NCI-H187 (cell line): ENCODE data around the gene HIPK1.
"Not testable (repeated sequence)": the region's sequence is repeated elsewhere in the genome, so short reads cannot be mapped to it uniquely, and the experiment has no call there.

ENCODE experiments used
- DNase-seq, 2 experiments: peaks; one replicate each; lab custom pipeline; 2025; lab: John Stamatoyannopoulos, UW

The HIPK1 gene

GRCh38 chr1:113945329-113945728 lies 16.2 kb downstream of the HIPK1 start:
- DNase-seq: no peak

- no peak for DNase-seq
These were observed 17.0 kb downstream of the HIPK1 start for GRCh38 chr1:113946112-113946511.

DNA sequence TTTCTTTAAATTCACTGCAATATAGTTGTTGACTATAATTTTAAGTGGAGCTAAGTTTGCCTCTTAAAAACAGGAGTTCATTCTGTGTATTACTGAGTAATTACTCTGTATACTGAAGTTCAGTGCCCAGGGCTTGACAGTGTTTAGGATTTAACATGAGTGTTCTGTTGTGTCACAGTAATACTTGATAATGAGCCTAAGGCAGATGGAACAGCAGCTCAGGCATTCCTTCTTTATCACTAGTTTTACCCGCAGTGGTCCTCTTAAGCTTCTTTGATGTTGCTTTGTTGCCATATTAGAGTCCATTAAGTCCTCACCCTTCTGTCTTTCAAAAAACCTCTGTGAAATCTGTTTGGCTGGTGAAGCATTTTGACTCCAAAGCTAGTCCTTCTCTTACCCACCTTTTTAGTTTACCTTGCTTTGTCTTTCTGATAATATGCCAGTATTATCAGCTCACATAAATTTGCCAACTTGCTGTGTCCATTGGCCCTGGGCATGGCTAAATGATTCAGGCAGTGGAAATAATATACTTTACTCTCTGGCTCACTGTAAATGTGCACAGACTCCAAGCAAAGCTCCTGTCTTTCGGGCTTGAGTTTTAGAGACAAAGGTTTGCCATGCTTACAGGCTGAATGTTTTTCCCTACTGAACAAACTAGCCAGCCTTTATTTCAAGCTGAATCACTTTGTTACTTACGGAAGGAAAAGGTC lies 17.7 kb downstream of the HIPK1 start:
- no peak for DNase-seq

GRCh38 chr1:113947388-113948107 lies 18.4 kb downstream of the HIPK1 start:
- no peak for DNase-seq

GRCh38 chr1:113948151-113948550 lies 19.0 kb downstream of the HIPK1 start:
- not testable (repeated sequence) for DNase-seq

DNA sequence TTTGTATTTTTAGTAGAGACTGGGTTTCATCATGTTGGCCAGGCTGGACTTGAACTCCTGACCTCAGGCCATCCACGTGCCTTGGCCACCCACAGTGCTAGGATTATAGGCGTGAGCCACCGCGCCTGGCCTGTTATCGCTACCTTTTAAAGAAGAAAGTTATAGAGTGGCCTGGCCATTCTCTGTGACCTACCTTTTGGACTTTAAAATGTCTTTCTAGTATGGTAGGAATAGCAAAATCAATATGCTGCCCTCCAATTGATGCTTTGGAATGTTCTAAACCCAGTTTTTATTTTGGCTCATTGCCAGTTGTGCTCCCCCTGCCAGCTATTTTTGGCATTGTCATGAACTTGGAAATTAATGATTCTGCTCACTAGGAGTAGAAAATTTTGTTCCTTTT lies 19.9 kb downstream of the HIPK1 start:
- no peak for DNase-seq

GRCh38 chr1:113950908-113951307 lies 21.8 kb downstream of the HIPK1 start:
- DNase-seq: no peak

DNA sequence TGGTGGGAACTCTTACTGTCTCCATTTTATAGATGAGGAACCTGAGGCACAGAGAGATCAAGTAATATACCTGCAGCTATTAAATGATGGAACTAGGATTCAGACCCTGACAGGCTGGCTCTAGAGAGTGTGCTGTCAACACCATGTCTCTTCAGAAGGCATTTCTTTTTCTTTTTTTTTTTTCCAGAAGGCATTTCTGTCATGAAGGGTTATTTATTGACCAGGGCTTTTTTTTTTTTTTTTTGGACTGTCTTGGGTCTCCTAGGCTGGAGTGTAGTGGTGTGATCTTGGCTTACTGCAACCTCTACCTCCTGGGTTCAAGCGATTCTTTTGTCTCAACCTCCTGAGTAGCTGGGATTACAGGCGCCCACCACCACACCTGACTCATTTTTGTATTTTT lies 22.6 kb downstream of the HIPK1 start:
- DNase-seq: no peak

GRCh38 chr1:113957984-113958383 lies 28.9 kb downstream of the HIPK1 start:
- DNase-seq: no peak

DNA sequence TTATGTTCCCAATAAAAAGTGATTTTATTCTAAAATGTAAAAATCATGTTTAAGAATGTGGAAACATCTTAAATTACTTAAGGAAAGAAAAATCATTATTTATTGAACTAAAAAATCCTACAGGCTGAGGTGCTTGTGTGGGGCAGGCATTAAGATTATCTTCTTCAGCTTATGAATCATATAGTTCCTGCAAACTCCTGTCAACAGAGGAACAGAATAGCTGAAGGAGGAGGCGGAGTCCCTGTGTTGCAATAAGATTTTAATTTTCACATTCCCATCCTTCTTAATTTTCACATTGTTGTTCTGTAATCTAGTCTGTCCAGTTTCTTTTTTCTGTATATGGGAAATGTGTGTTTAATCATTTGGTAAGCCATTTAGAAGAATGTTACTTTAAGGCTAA lies 29.6 kb downstream of the HIPK1 start:
- DNase-seq: no peak

DNA sequence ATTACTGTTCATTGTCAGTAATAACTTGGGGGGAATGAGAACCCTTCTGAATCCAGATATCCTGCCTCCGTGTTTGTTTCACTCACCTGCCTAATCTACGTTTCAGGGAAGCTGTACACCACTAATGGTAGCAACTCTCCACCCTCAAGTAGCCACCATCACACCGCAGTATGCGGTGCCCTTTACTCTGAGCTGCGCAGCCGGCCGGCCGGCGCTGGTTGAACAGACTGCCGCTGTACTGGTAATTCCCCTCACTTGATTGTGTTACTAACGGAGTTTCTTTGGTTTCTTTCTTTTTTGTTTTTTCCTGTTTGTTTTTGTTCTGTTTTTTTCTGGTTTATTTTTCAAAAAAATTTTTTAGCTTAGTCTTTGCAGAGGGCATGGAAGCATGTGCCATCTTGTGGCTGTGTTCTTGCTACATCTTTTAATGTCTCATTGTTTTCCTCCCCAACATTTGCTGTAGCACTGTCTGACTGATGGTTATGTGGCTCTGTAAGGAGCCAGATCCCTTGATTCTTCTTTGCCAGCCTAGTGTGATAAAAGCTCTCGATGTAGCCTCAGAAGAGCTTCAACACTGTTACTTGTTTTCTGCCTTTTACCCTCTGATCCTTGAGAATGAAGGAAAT lies 34.3 kb downstream of the HIPK1 start:
- no peak for DNase-seq

DNA sequence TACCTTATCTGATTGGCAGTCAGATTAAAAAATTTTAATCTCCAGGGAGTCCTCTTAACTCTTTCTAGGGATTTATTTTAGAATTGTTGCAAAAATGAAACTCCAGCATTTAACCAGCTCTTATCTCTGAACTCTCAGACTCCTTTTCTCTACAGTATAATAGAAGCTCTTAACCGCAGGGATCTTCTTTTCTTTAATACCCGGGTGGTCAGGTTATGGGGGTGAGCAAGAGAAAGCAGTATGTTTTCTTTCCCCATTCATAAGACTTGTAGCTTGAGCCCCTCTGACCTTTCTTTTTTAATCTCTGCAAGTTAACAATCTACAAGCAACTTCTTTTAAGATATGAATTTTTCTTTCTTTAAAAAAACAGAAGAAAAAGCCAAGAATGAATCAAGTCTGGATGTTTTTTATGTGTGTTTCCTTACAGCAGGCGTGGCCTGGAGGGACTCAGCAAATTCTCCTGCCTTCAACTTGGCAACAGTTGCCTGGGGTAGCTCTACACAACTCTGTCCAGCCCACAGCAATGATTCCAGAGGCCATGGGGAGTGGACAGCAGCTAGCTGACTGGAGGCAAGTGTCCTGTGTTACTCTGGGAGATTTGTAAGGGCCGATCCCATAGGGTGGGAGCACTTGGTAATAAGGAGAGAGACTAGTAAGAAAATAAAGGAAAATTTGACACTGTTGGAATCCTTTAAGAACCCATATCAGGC lies 36.7 kb downstream of the HIPK1 start:
- no peak for DNase-seq

- DNase-seq: no peak
These were observed 43.8 kb downstream of the HIPK1 start for GRCh38 chr1:113972954-113973353.

DNA sequence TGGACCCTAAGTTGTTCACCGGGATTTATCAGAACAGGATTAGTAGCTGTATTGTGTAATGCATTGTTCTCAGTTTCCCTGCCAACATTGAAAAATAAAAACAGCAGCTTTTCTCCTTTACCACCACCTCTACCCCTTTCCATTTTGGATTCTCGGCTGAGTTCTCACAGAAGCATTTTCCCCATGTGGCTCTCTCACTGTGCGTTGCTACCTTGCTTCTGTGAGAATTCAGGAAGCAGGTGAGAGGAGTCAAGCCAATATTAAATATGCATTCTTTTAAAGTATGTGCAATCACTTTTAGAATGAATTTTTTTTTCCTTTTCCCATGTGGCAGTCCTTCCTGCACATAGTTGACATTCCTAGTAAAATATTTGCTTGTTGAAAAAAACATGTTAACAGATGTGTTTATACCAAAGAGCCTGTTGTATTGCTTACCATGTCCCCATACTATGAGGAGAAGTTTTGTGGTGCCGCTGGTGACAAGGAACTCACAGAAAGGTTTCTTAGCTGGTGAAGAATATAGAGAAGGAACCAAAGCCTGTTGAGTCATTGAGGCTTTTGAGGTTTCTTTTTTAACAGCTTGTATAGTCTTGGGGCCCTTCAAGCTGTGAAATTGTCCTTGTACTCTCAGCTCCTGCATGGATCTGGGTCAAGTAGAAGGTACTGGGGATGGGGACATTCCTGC lies 46.2 kb downstream of the HIPK1 start:
- DNase-seq: no peak

DNA sequence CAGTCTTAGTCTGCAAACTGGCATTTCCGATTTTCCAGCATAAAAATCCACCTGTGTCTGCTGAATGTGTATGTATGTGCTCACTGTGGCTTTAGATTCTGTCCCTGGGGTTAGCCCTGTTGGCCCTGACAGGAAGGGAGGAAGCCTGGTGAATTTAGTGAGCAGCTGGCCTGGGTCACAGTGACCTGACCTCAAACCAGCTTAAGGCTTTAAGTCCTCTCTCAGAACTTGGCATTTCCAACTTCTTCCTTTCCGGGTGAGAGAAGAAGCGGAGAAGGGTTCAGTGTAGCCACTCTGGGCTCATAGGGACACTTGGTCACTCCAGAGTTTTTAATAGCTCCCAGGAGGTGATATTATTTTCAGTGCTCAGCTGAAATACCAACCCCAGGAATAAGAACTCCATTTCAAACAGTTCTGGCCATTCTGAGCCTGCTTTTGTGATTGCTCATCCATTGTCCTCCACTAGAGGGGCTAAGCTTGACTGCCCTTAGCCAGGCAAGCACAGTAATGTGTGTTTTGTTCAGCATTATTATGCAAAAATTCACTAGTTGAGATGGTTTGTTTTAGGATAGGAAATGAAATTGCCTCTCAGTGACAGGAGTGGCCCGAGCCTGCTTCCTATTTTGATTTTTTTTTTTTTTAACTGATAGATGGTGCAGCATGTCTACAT lies 47.6 kb downstream of the HIPK1 start:
- no peak for DNase-seq

DNA sequence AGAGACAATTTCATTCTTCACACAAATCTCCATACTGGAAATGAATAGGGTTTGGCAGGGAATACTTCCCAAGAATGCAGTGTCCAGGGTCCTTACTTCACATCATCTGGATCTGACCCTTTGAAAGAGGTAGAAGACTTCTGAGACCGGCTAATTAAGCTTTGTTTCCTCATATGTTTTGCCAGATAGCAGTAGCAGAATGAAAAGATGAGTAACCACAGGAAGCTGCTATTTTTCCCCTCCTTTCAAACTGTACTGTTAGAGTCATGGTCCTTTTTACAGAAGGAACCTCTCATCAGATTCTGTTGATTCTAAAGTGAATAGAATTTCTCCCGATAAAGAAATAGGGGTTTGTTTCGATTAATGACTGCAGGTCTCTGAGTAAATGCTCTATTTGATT lies 48.8 kb downstream of the HIPK1 start:
- no peak for DNase-seq

DNA sequence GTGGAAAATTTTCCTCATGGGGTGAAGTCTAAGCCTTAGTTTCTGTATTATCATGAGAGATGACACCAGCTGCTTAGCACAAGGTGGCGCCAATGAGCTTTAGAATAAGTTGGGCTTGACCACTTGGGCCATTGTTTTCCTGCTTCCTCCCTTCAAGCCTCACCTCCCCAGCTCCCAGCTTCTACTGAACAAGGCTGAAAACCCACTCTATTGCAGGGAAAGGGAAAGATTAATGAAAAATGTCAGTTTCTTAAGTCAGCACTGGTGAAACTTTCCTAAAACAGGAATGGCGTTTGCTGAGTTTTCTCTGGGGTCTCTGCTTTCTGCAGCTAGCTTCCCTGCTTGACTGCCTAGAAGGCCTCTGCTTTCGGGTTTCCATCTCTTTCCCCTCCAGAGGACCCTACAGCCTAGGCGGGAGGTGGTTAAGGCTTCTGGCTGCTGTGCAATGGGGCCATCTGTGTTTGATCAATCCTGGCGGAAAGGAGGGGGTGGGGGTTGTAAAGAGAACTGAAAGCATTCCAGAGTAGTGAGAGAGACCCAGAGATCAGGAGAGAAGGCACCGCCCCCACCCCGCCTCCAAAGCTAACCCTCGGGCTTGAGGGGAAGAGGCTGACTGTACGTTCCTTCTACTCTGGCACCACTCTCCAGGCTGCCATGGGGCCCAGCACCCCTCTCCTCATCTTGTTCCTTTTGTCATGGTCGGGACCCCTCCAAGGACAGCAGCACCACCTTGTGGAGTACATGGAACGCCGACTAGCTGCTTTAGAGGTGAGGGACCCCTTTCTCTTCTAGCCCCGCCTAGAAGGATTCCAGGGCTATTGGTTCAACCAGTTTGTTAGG lies 50.0 kb downstream of the HIPK1 start, which contains the start of gene OLFML3:
Gene OLFML3, plus strand, starts transcription at position 612 of the 840 bp plus-strand sequence. Its CDS starts 43 bp downstream, at position 655.
- DNase-seq: peak; percentile 54 to 63

DNA sequence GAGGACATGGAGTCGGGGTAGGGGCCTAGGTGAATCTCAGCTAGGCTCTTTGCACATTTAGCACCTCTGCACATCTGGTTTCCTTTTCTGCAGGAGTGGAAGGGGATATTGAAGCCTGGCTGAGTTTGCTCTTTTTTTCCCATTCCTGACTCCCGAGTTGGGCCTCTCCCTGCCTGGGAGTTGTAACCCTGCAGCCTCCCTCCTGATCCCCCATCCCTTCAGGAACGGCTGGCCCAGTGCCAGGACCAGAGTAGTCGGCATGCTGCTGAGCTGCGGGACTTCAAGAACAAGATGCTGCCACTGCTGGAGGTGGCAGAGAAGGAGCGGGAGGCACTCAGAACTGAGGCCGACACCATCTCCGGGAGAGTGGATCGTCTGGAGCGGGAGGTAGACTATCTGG lies 51.0 kb downstream of the HIPK1 start:
- DNase-seq: no peak

DNA sequence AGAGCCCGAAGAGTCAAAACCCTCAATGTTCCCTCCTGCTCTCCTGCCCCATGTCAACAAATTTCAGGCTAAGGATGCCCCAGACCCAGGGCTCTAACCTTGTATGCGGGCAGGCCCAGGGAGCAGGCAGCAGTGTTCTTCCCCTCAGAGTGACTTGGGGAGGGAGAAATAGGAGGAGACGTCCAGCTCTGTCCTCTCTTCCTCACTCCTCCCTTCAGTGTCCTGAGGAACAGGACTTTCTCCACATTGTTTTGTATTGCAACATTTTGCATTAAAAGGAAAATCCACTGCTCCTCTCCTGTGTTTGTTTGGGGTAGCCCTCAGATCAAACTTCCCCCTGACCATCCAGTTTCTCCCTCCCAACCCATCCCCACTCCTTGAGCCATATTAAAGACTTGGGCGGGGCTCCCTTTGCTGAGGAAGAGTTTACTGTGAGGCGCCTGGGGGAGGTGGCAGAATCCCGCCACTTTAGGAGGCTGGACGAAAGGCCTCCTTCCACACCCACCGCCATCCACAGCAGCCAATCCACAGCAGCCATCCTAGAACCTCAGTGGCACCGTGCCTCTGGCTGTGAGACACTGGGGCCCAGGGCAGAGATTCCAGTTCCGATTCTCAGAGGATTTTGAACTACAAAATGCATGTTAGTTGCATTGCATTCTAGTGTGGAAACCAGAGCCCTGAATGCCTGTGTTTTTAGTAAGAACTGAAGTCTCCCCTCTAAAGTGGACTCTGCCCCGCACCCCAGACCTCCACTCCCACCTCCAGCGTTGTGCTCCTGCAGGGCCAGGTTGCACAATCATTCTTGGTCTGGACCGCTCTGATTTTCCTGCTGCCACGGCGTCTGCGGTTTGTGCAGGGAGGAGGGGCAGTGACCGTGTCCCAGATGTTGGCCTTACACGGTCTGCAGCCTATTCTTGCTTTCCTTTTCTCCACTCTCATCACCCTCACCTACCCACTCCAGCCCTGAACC lies 53.1 kb downstream of the HIPK1 start:
- no peak for DNase-seq
